GM18526 (cell line): Measurements from ENCODE around the gene NCOR2.

Experiments
- POLR2A ChIP-seq: IDR thresholded peaks from 3 replicates; pipeline ENCODE4 v1.6.1; 2011; ENCODE audit not compliant: insufficient read length; ENCODE audit errors: extremely low read depth

NCOR2 gene

DNA sequence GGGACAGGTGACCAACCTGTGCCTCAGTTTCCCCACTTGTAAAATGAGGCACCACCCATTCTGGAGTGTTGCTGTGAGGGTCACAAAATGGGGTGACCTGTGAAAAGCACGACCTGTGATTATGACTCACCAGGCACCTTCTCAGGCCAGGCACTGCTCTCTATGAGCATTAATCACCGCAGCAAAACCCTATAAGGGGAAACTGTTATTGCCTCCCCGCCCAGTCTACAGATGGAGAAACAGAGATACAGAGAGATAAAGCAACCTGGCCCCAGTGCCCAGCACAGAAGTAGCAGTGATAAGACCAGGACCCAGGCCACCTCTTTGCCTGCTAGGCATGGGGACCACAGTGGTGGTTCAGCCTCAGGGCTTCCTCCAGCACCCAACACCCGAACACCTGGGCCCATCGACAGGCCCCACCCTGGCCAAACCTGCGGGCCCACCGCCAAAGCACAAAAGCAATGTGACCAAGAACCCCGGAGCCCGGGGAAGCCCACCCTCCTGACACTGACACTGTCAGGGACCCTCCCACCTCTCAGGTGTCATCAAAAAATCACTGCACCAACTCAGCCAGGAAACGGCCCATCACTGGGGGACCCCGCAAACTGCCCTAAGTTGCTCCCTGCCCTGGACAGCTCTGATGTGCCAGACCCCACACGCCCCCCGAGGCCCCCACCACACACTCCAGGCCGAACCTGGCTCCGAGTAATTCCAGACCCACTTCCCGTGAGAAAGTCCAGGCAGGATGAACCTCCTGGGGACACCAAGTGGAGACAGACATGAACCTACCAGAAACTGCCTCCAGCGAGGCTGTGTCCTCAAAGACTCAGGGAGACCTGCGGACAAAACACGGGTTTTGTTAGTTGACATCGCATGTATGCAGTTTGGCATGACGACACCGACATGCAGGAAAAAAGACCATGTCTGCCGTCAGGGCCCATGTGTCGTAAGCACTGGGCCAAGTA is 32.4 kb downstream of the NCOR2 start:
- TF ChIP-seq POLR2A: no peak

DNA sequence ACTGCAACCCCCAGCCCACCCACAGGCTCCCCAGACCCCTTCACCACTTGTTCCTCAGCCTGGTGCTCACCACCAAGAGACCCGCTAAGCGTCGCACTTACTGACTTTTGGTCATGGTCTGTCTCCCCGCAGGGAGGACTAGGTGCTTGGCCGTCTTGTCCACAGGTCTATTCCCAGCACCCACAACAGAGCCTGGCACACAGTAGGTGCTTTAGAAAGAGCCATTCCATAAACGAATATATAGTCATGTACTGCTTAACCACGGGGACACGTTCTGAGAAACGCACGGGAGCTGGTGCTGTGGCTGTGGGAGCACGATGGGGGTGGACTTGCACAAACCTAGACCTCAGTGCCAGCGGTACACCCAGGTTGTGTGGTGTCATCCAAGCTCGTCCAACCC is 34.0 kb downstream of the NCOR2 start:
- TF ChIP-seq POLR2A: no peak

DNA sequence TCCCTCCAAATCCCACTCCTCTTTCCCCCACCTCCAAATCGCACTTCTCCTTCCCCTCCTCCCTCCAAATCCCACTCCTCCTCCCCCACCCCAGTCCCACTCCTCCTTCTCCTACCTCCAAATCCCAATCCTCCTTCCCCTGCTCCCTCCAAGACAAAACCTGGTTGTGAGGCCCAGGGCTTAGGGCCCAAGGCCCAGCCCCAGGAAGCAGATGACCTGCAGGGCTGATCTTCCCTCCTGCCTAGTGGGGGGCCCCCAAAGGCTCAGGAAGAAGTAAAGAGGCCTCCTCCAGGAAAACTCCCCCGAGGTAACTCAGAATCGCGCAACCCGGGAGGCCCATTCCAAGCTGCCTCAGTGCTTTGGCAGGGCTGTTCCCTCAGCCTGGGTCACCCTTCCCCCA is 34.4 kb downstream of the NCOR2 start:
- TF ChIP-seq POLR2A: no peak

DNA sequence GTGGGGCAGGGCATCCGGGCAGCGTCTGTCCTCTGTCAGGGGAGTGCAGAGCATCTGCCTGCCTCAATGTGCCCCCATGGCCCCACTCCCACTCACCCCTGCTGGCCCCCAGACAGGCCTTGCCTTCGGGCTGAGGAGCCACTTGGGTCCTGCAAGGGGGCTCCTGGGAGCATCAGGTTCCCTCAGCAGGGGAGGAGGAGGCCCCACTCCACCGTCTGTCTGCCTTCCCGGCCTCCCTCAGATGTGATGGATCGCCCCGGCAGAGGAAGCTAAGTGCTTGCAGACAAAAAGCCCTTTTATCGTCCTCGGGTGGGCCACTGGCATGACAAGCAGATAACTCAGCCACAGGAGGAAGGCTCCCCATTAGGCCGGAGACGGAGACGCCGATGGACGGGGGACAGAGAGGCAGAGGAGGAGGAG is 35.1 kb downstream of the NCOR2 start:
- no peak for TF ChIP-seq POLR2A

DNA sequence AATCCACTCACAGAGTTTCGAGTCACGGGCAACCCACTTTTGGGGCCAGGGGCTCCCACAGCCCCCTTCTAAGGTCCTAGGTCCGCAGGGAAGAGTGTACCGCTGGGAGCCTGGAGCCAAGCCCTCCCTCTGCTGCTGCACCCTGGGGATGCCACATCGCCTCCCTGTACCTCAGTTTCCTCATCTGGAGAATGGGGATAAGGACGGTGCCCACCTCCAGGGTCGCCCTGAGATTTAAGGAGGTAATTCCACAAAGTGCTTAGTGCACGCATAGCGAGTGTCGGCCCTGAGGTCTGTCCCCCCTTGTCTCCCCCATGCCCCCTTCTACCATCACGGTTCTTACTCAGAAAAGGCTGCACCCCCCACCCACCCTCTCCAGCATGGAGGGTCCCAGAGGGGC is 35.5 kb downstream of the NCOR2 start:
- TF ChIP-seq POLR2A: no peak

DNA sequence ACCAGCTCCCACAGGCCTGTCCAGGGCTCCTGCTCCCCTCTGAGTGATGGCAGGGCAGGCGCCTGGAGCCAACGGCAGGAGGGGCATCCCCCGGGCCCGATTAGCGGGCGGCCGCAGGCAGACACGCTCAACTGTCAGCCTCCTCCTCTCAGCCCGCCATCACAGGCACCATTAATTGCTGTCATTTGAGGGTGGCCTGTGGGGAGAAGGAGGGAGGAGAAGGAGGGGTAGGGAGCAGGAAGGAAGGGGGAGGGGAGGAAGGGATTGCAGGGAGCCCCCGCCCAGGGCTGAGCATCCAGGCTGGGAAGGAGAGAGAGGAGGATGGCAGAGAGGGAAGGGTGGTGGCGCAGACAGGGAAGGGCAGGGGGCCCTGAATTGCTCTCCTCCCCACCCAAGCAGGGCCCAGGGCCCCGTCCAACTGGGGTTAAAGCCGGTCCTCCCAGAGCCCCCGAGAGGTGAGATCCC is 36.1 kb downstream of the NCOR2 start:
- TF ChIP-seq POLR2A: no peak

DNA sequence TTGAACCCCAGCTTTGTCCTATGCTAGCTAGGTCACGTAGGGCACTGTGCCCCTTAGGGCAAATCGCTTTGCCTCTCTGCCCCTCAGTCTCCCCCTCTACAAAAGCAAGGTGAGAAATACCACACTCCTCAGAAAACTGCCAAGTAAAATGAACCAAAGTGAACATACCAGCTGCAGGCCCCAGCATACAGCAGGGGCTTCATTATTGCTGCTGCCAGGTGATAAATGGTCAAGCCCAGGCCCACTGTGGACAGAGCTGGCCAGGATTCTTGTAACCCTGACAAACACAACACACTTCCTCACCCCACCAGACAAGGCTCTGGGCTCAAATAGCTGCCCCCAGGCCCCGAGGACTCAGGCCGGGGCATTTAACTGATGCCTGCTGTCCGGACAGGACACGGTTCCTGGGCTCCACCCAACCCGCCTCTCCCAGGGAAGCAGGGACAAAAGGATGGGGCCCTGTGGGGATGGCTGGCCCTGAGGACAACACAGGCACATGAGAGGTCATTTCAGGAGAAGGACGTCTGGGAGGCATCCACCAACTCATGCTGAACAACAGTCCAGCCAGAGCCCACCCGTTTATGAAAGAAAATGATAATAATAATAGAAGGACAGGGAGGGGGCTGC is 36.7 kb downstream of the NCOR2 start:
- no peak for TF ChIP-seq POLR2A

DNA sequence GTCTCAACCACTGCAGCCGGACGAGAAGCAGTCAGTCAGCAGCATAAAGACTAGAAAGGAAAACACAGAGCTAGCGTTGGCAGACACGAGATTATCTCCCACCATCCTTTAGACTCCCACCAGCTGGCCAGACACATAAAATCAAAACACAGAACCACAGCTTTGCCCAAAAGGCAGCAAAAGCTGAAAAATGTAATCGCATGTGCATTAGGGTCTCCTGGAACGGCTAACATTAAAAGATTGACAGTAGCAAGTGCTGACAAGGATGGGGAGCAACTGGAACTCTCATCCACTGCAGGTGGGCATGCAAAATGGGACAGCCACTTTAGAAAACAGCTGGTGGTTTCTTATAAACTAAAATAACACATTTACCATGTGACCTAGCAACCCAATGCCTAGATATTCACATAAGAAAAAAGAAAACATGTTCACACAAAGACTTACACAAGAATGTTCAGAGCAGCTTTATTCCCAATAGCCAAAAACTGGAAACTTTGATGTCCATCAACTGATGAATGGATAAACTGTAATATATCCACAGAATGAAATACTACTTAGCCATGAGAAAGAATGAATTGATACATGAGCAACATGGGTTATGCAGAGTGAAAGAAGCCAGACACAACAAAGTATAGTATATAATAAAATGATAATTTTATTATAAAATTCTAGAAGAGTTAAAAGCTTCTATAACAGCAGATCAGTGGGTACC is 37.7 kb downstream of the NCOR2 start:
- no peak for TF ChIP-seq POLR2A

DNA sequence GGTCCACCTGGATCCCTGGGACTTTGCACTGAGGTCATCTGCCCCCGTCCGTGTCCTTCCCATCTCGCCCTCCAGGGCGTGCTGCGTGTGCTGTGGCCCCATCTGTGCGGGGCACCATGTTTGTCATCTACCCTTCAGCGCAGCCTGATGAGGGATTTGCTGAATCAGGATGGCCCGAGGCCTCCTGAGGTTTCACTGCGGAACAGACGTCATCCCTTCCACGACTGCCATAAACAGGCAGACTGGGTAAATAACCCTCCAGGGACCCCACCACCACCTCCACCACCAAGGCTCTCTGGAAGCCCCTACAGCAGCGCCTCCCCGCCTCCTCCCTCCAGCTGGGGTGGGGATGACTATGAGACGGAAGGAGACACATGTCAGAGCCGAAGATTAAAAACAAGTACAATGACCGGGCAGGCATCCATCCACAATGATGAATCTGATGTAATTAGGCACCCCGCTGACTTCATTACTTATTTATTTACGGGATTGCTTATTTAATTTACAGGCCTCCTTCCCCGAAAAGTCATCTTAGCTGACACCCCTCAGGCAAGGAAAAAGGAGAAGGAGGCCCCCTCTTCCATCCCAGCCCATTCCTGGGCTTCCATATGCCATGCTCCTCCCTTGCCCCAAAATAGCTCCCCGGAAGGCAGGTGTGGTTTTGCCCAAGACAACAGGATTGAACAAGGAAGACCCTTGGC is 39.4 kb downstream of the NCOR2 start:
- TF ChIP-seq POLR2A: no peak

DNA sequence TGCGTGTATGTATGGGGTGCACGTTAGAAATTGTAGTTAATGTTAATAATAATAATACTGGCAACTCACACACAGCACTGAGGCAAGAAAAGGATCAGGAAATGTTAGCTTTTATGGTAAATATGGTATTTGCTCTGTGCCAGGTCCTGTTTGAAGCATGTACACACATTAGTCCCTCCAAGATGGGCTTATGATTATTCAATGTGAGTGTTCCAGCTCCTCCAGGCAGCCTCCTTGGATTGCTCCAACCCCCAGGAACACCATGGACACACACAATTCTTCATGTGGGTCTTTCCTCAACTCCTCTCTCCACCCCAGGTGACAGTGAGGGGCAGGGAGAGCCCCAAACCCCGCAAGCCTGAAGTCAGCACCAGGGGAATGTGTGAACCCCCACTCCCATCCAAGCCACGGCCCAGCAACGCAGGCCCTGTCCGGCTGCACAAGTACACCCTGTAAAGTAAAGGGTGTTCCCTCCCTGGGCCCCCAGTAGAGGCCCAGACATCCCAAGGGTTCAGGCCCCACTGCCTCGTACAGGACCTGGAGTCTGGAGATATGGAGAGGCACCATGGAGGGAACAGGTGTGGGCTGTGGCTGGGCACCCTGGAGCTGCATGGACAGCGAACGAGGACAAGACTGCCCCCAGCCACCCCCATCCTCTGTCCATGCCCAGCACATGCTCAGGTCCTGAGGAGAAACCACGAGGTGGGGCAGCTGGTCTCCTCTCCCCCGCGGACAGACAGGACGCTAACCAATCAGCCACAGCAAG is 41.3 kb downstream of the NCOR2 start:
- TF ChIP-seq POLR2A: no peak

DNA sequence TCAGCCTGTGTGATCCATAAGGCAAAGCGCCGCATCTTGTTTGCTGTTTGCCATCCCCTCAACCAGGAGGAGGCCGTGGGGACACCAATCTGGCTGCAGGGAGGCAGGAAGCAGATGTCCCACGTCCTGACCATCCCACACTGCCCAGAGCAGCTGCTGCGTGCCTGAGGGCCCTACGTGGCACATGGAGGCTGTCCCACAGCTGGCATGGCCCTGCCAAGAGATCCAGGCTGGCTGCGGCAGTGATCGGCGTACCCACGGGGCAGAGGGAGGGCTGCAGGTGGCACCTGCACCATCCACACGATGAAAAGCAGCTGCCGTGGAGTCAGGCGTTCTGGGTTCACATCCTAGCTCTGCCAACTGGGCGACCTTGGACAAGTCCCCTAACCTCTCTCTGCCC is 42.0 kb downstream of the NCOR2 start:
- TF ChIP-seq POLR2A: no peak

DNA sequence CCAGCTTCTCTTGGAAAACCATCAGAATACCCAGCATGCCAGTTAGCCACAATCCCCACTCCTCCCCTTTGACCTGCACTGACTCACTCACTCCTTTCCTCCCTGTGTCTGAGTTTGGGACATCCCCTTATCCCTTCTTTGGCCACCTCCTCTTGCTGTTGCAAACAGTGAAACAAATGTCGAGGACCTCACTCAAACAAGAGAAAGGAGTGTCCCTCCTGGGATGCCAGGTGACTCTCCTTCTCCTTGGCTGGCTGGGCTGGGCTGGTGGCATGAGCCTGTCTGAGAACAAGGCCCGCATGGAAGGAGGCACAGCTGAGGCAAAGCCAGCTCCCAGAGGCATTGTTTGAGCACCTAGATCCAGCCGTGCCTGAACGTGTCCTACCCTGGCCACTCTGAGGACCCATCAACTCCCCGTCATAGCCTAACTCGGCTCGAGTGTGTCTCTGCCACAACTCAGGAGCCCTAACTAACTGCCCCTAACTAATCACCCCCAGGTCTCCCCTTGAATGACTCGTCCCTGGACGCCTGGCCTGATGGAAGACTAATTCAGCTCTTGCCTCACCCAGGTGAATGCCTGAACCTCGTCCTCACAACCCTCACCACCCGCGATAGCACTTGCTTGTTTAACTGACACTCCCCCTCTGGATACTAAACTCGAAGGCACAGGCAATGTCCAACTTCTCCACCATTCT is 43.0 kb downstream of the NCOR2 start:
- no peak for TF ChIP-seq POLR2A

DNA sequence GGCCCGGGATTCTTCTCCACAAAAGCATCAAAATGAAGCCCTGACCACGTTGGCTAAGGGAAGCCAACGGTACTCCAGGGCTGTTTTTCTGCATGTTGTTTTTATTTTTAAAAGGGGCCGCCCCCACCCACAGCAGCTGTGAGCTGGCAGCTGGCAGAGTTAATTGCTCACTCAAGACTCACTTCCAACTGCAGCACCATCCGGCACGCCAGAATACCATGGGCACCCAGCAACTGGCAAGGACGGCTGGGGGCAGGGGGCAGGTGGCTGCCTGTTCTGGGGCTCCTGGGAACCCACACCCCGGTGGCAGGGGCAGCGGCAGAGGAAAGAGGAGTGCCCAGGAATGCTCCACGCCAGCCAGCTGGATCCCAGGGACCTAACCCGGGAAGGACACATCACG is 44.3 kb downstream of the NCOR2 start:
- TF ChIP-seq POLR2A: no peak

DNA sequence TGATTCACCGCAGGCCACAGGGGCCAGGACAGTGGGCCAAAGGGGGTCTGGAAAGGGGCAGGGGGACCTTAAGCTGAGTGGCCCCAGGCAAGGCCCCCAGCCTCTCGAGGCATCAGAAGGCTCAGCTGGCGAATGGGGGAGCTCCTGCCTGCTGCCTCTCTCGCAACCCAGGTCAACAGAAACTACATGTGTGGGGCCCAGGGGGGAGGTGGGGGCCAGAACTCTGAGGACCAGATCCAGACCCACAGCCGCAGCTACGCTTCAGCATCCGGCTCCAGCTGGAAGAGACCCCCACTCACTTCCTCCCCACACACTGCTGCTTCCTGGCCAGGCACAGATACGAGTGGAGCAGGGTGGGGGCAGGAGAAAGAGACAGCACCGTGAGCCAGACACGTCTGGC is 46.5 kb downstream of the NCOR2 start:
- no peak for TF ChIP-seq POLR2A

DNA sequence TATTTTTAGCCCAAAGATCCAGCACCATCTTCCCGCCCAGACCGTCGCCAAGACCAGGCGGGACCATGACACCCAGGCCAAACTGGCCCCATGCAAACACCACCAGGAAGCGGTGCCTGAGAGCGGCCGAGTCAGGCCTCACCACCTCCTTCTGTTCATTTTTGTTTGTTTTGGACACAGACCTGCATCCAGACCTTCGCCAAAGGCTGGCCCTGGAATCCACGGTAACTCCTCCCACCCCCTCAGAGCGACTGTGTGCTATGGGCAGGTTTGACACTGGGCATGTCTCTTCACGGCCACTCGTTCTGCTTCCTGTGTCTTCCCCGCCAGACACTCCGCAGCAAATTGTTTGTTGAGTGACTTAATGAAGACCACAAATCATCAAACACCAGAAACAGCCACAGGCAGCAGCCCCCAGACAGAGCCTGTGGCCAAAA is 47.1 kb downstream of the NCOR2 start:
- no peak for TF ChIP-seq POLR2A
